Stimulated activated CD8-positive, alpha-beta memory T cell treated with anti-CD3 and anti-CD28 coated beads, Interleukin-12 subunit alpha, Interleukin-12 subunit beta, amount 100 ng/mL, for 24 hours (primary cell): Measurements from ENCODE around the gene SANBR.

Experiments used
- DNase-seq: peaks from one replicate; pipeline ENCODE4 v3.0.0-alpha.2; 2020; ENCODE audit errors: extremely low read depth

SANBR gene

GRCh38 chr2:61090386-61090921, 24.8 kb downstream of the SANBR start:
- no peak for DNase-seq

- DNase-seq, result no peak
These were observed 25.8 kb downstream of the SANBR start for GRCh38 chr2:61091485-61091884.

- DNase-seq, result no peak
These were observed 30.8 kb downstream of the SANBR start for GRCh38 chr2:61096438-61096837.

GRCh38 chr2:61100801-61101200, 35.1 kb downstream of the SANBR start:
- DNase-seq, result no peak

GRCh38 chr2:61109291-61109690, 43.6 kb downstream of the SANBR start:
- no peak for DNase-seq

GRCh38 chr2:61111708-61112107, 46.0 kb downstream of the SANBR start:
- DNase-seq, result no peak

- DNase-seq, result no peak
These were observed 48.5 kb downstream of the SANBR start for GRCh38 chr2:61114147-61114546.
